HepG2 (cell line): ENCODE data around the gene PLB1. TPM values are rescaled to one million over a fixed set of nuclear protein-coding genes. Genes with fewer than 3 reads are reported as not detected.

Experiments used
- CENPBD1 ChIP-seq: sonication (generic); formaldehyde crosslinking; IDR thresholded peaks from 2 replicates; pipeline ENCODE4 v1.8.0; 2022; ENCODE audit warnings: missing genetic modification reagents, low read depth, mild to moderate bottlenecking, borderline replicate concordance
- CERS6 ChIP-seq: sonication (generic); formaldehyde crosslinking; IDR thresholded peaks from 2 replicates; pipeline ENCODE4 v1.5.0; 2020; ENCODE audit warnings: missing genetic modification reagents
- FOXO4 ChIP-seq: sonication (generic); formaldehyde crosslinking; conservative IDR thresholded peaks from 2 replicates; pipeline ENCODE4 v1.8.1; 2023; ENCODE audit warnings: missing genetic modification reagents
- GMEB2 ChIP-seq: IDR thresholded peaks from 2 replicates; pipeline ENCODE4 v1.6.1; 2016; ENCODE audit warnings: missing biosample characterization, missing genetic modification reagents, low read depth
- PHB2 ChIP-seq: fragments of 450-650 bp; IDR thresholded peaks from 2 replicates; pipeline ENCODE4 v1.6.1; 2018; ENCODE audit not compliant: partially characterized antibody
- ZKSCAN8 ChIP-seq: IDR thresholded peaks from 2 replicates; pipeline ENCODE4 v1.6.1; 2016; ENCODE audit warnings: borderline replicate concordance, missing genetic modification reagents, missing compliant biosample characterization
- ZNF546 ChIP-seq: sonication (generic); formaldehyde crosslinking; conservative IDR thresholded peaks from 2 replicates; pipeline ENCODE4 v1.8.1; 2023; ENCODE audit warnings: mild to moderate bottlenecking, missing genetic modification reagents
- ZNF598 ChIP-seq: sonication (generic); formaldehyde crosslinking; IDR thresholded peaks from 2 replicates; pipeline ENCODE4 v1.5.1; 2020; ENCODE audit warnings: mild to moderate bottlenecking, missing genetic modification reagents, borderline replicate concordance
- ZNF691 ChIP-seq: sonication (generic); formaldehyde crosslinking; IDR thresholded peaks from 2 replicates; pipeline ENCODE4 v1.4.0; 2020; ENCODE audit warnings: missing genetic modification reagents, low read depth, mild to moderate bottlenecking, borderline replicate concordance
- polyA plus RNA-seq, 8 experiments: library from polyadenylated mRNA; depleted of rRNA in 3 of 8; stranded (reverse) in 7 of 8; unstranded in 1 of 8; fragments of >200 nt; fragmentation: Illumina TruSeq in 4 of 8; extraction: Trizol in 4 of 8; gene quantifications; 2 replicates each; pipeline versions ENCODE4 v1.2.1 to v1.2.3, GENCODE V29; 2011 to 2016; ENCODE audit warnings: low read depth in 4 of 8, missing spikeins in 1 of 8, mixed read lengths in 1 of 8; ENCODE audit not compliant: insufficient read depth in 1 of 8
- total RNA-seq, 5 experiments: library from RNA; depleted of rRNA; stranded (reverse); fragments of >200 nt; fragmentation: Illumina TruSeq; extraction: Trizol; gene quantifications; 2 replicates each; pipeline ENCODE4 v1.2.3, GENCODE V29; 2016; ENCODE audit warnings: low read depth in 1 of 5

PLB1 gene
- total and polyA plus RNA-seq, 2 of the 13 experiments (the other 11 are each of a cell fraction or from before 2014, with no cell fraction given), result 0.20 to 1.8 TPM

- no peak for TF ChIP-seq FOXO4 (CRISPR knock-in tag)
- no peak for TF ChIP-seq ZNF598 (CRISPR knock-in tag)
- TF ChIP-seq ZNF546 (CRISPR knock-in tag), result no peak
- TF ChIP-seq ZNF691 (CRISPR knock-in tag), result no peak
- no peak for TF ChIP-seq PHB2
- no peak for TF ChIP-seq ZKSCAN8 (CRISPR knock-in tag)
- no peak for TF ChIP-seq GMEB2 (CRISPR knock-in tag)
- no peak for TF ChIP-seq CERS6
- no peak for TF ChIP-seq CENPBD1 (CRISPR knock-in tag)
Measured at GRCh38 chr2:28516430-28516829, 20.6 kb downstream of the PLB1 start (continued).
